GM23248 (cell line): Measurements from ENCODE around the gene ZNF697.

ENCODE experiments used
- EZH2 ChIP-seq: fragments of 200-600 bp; sonication (generic); IDR thresholded peaks from 2 replicates; pipeline ENCODE4 v1.6.1; 2018; ENCODE audit warnings: antibody characterized with exemption, mild to moderate bottlenecking; ENCODE audit not compliant: insufficient read depth, poor library complexity, severe bottlenecking
- EZH2phosphoT487 ChIP-seq: fragments of 200-600 bp; sonication (generic); IDR thresholded peaks from 2 replicates; pipeline ENCODE4 v1.6.1; 2018; ENCODE audit warnings: antibody characterized with exemption, moderate library complexity, mild to moderate bottlenecking, low read depth; ENCODE audit not compliant: insufficient read depth

DNA sequence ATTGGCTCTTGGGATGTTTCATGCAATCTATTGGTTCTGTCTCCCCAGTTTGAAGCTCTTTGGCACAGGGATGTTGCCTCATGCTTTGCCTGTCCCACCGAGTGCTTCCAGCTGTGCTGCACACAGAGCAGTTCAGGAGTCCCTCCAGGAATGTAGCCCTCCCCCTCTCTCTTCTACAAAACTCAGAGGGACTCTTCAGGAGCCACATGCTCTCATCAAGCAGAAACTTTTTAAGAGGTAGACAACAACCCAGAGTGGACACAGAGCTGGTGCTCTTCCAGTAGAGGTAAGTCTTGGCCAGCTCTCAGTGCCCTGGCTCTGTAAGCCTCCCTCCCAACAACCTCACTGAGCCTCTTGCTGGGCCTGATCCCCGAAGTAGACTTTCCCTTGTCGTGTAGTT is 11.6 kb upstream of the ZNF697 start:
- no peak for TF ChIP-seq EZH2
- no peak for TF ChIP-seq EZH2phosphoT487
